ENCODE measurements around the gene PRTN3.

GRCh38 chr19:843180-843835 lies 2.5 kb downstream of the PRTN3 start:
- TF ChIP-seq CTCF (IDR thresholded peaks at IDR 0.05) = no peak
- TF ChIP-seq POLR2AphosphoS5 (IDR thresholded peaks at IDR 0.05) = no peak

Measured in suprapubic skin (tissue), 3 donors.